Keratinocyte (primary cell): ENCODE results near the gene AGXT2.

Source experiments
- EZH2 ChIP-seq: IDR thresholded peaks from one replicate; pipeline ENCODE4 v1.6.1; 2012; ENCODE audit warnings: inconsistent platforms, mild to moderate bottlenecking, low read length, moderate library complexity
- TF ChIP-seq, protein P1 (sequence below), 3 experiments: IDR thresholded peaks in 1 of 3; conservative IDR thresholded peaks in 1 of 3; optimal IDR thresholded peaks in 1 of 3; 2 replicates in 2 of 3; 3 replicates in 1 of 3; pipeline versions ENCODE3 to v1.5.1; 2011; ENCODE audit warnings: low read length in 3 of 3, mild to moderate bottlenecking in 3 of 3, moderate library complexity in 2 of 3, control low read depth in 1 of 3, inconsistent platforms in 1 of 3; ENCODE audit not compliant: insufficient read depth in 2 of 3; ENCODE audit errors: extremely low read depth in 1 of 3

GRCh38 chr5:35012796-35013195, 35.0 kb downstream of the AGXT2 start:
- TF ChIP-seq, protein P1, sequence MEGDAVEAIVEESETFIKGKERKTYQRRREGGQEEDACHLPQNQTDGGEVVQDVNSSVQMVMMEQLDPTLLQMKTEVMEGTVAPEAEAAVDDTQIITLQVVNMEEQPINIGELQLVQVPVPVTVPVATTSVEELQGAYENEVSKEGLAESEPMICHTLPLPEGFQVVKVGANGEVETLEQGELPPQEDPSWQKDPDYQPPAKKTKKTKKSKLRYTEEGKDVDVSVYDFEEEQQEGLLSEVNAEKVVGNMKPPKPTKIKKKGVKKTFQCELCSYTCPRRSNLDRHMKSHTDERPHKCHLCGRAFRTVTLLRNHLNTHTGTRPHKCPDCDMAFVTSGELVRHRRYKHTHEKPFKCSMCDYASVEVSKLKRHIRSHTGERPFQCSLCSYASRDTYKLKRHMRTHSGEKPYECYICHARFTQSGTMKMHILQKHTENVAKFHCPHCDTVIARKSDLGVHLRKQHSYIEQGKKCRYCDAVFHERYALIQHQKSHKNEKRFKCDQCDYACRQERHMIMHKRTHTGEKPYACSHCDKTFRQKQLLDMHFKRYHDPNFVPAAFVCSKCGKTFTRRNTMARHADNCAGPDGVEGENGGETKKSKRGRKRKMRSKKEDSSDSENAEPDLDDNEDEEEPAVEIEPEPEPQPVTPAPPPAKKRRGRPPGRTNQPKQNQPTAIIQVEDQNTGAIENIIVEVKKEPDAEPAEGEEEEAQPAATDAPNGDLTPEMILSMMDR (optimal IDR thresholded peaks at IDR 0.05 in 1 of 3, IDR thresholded peaks at IDR 0.05 in 1 of 3, conservative IDR thresholded peaks at IDR 0.05 in 1 of 3; ENCODE audit: extremely low read depth in 1 of 3, insufficient read depth in 2 of 3, low read length in 3 of 3) = no peak
- TF ChIP-seq EZH2 = no peak
